Mammary epithelial cell (primary cell): Measurements from ENCODE around the gene MFRP.

Experiments used
- EZH2 ChIP-seq: IDR thresholded peaks from 2 replicates; pipeline ENCODE4 v1.6.1; 2012; ENCODE audit warnings: low read length, inconsistent platforms, borderline replicate concordance
- TF ChIP-seq, protein P1 (sequence below), 2 donors: IDR thresholded peaks in 1 of 2; conservative IDR thresholded peaks in 1 of 2; 2 replicates each; pipeline ENCODE4 v1.5.1; 2011 to 2012; ENCODE audit warnings: inconsistent platforms in 2 of 2, low read length in 2 of 2, mild to moderate bottlenecking in 2 of 2, control low read depth in 1 of 2, low read depth in 1 of 2; ENCODE audit not compliant: insufficient read depth in 1 of 2; ENCODE audit errors: extremely low read depth in 1 of 2

DNA sequence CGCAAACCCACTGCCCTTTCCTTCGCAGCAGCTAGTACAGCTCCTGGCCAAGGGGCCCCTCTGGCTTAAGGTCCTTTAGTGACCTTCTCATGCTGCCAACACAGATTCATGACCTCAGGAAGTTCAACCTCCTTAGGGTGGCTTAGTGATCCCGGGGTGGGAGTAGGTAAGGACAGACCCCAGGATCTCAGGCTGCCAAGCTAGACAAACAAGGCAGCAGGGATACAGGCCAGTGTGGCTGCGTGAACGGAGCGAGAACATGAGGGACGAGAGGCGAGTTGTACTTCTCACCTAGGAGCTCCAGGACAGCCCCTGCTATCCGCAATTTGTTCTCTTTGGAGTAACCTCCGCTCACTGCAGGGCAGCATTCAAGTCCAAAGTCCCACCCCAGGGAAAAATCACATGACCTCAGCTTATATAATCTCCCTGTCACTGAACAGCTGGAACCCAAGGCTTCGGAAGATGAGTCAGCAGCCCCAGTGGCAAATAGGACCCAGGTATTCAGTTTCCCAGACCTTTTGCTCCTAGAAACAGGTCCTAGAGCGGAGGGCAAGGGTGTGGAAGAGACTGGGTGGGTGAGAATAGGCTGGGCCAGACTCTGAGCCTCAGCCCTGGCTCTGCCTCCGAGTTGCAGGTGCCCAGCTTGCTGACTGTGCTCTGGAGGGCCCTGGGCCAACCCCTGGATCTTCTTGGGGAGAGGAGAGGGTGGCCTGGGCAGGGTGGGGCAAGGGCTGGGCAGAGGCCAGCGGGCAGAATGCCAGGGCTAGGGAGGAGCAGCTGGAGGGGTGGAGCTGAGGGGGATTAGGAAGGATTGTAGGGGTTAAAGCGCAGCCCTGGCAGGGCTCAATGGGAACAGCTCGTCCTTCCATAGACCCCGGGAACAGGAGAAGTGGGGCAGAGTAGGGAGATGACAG is 21.9 kb upstream of the MFRP start:
- TF ChIP-seq, protein P1, sequence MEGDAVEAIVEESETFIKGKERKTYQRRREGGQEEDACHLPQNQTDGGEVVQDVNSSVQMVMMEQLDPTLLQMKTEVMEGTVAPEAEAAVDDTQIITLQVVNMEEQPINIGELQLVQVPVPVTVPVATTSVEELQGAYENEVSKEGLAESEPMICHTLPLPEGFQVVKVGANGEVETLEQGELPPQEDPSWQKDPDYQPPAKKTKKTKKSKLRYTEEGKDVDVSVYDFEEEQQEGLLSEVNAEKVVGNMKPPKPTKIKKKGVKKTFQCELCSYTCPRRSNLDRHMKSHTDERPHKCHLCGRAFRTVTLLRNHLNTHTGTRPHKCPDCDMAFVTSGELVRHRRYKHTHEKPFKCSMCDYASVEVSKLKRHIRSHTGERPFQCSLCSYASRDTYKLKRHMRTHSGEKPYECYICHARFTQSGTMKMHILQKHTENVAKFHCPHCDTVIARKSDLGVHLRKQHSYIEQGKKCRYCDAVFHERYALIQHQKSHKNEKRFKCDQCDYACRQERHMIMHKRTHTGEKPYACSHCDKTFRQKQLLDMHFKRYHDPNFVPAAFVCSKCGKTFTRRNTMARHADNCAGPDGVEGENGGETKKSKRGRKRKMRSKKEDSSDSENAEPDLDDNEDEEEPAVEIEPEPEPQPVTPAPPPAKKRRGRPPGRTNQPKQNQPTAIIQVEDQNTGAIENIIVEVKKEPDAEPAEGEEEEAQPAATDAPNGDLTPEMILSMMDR (conservative IDR thresholded peaks at IDR 0.05 in 1 of 2, IDR thresholded peaks at IDR 0.05 in 1 of 2; ENCODE audit: extremely low read depth in 1 of 2, insufficient read depth in 1 of 2, low read depth in 1 of 2, low read length in 2 of 2): no peak
- no peak for TF ChIP-seq EZH2
